H1 (cell line): ENCODE results near the gene RAPH1. TPM values are rescaled to one million over a fixed set of nuclear protein-coding genes. Genes with fewer than 3 reads are reported as not detected.

Experiments used
- CTCF ChIA-PET: fragments of 300-600 bp; sonication (Branson Sonifier 250); formaldehyde crosslinking; loops from one replicate; lab custom pipeline; 2021; ENCODE audit not compliant: partially characterized antibody; lab: Charles Lee
- POLR2A ChIA-PET: fragments of 300-600 bp; sonication (Branson Sonifier 250); formaldehyde crosslinking; loops from one replicate; lab custom pipeline; 2021; ENCODE audit warnings: inconsistent platforms; ENCODE audit not compliant: partially characterized antibody; lab: Charles Lee
- DNase-seq, 2 experiments: peaks; one replicate each; pipeline versions ENCODE4 v3.0.0 to v3.0.0-alpha.2; 2010 to 2022; ENCODE audit warnings: low spot score in 2 of 2, low read depth in 1 of 2, mixed read lengths in 1 of 2
- FAIRE-seq: peaks from 2 replicates; lab custom pipeline; 2011; peaks lifted over from hg19 to GRCh38; lab: Jason Lieb, UNC
- H2AFZ ChIP-seq: 2 replicates; pipeline ENCODE4 v1.8.1; 2012; ENCODE audit warnings: low read length, inconsistent platforms
- H2AK5ac ChIP-seq: 2 replicates; pipeline ENCODE4 v1.6.1; 2013; ENCODE audit warnings: low read depth, low read length
- H2BK120ac ChIP-seq: replicated peaks from 2 replicates; pipeline ENCODE3; 2013; ENCODE audit warnings: low read depth, low read length, inconsistent platforms
- H2BK12ac ChIP-seq: 2 replicates; pipeline ENCODE4 v1.6.1; 2013; ENCODE audit warnings: low read depth, low read length
- H2BK15ac ChIP-seq: 2 replicates; pipeline ENCODE4 v1.6.1; 2013; ENCODE audit warnings: low read length
- H2BK20ac ChIP-seq: 2 replicates; pipeline ENCODE4 v1.6.1; 2013; ENCODE audit warnings: low read length
- H2BK5ac ChIP-seq: 2 replicates; pipeline ENCODE4 v1.6.1; 2013; ENCODE audit warnings: low read depth, low read length
- H3K14ac ChIP-seq: 2 replicates; pipeline ENCODE4 v1.6.1; 2013; ENCODE audit warnings: inconsistent platforms; ENCODE audit not compliant: insufficient read length
- H3K18ac ChIP-seq: 2 replicates; pipeline ENCODE4 v1.6.1; 2013; ENCODE audit warnings: low read length; ENCODE audit errors: extremely low read depth
- H3K23ac ChIP-seq: 2 replicates; pipeline ENCODE4 v1.6.1; 2013; ENCODE audit warnings: inconsistent platforms; ENCODE audit not compliant: insufficient read length
- H3K23me2 ChIP-seq: 2 replicates; pipeline ENCODE4 v1.6.1; 2013; ENCODE audit warnings: low read depth, low read length
- H3K27ac ChIP-seq: 2 replicates; pipeline ENCODE4 v1.6.1; 2011; ENCODE audit warnings: low read depth, low read length, inconsistent platforms
- H3K27me3 ChIP-seq, 4 experiments: replicated peaks in 1 of 4; 1 replicate in 1 of 4; 2 replicates in 3 of 4; pipeline versions ENCODE4 v1.6.1 to v1.8.1; 2011 to 2013; ENCODE audit warnings: low read length in 3 of 4, mild to moderate bottlenecking in 3 of 4, inconsistent platforms in 2 of 4, mixed read lengths in 2 of 4, moderate library complexity in 1 of 4; ENCODE audit not compliant: control insufficient read depth in 3 of 4, insufficient read depth in 3 of 4; ENCODE audit errors: extremely low read depth in 1 of 4
- H3K36me3 ChIP-seq, 4 experiments: 2 replicates each; pipeline versions ENCODE4 v1.6.1 to v1.8.1; 2011 to 2013; ENCODE audit warnings: mild to moderate bottlenecking in 4 of 4, low read length in 3 of 4, moderate library complexity in 2 of 4, control low read depth in 1 of 4, inconsistent platforms in 1 of 4; ENCODE audit not compliant: insufficient read depth in 4 of 4, control insufficient read depth in 2 of 4
- H3K4ac ChIP-seq: replicated peaks from 2 replicates; pipeline ENCODE3; 2013; ENCODE audit warnings: low read length, low read depth, mixed read lengths, inconsistent platforms; ENCODE audit not compliant: insufficient read length
- H3K4me1 ChIP-seq, 4 experiments: replicated peaks in 1 of 4; 1 replicate in 1 of 4; 2 replicates in 3 of 4; pipeline versions ENCODE4 v1.6.1 to v1.8.1; 2011 to 2013; ENCODE audit warnings: low read length in 3 of 4, inconsistent platforms in 2 of 4, mixed read lengths in 1 of 4; ENCODE audit not compliant: insufficient read depth in 4 of 4, control insufficient read depth in 3 of 4
- H3K4me2 ChIP-seq, 2 experiments: 2 replicates each; pipeline versions ENCODE4 v1.6.1 to v1.8.1; 2011 to 2013; ENCODE audit warnings: low read depth in 2 of 2, low read length in 2 of 2, control low read depth in 1 of 2, inconsistent platforms in 1 of 2, mild to moderate bottlenecking in 1 of 2; ENCODE audit not compliant: insufficient read depth in 1 of 2
- H3K4me3 ChIP-seq, 4 experiments: fragments of 200-600, 300-600 bp in 1 of 4; sonication (generic), shearing (Covaris generic), sonication (Bioruptor Twin) in 1 of 4; 2 replicates each; pipeline versions ENCODE4 v1.5.1 to v1.8.1; 2011 to 2016; ENCODE audit warnings: low read length in 4 of 4, low read depth in 3 of 4, control low read depth in 2 of 4, inconsistent platforms in 2 of 4, mild to moderate bottlenecking in 2 of 4, mixed read lengths in 1 of 4, moderate library complexity in 1 of 4; ENCODE audit not compliant: insufficient read depth in 2 of 4; ENCODE audit errors: extremely low read depth in 1 of 4
- H3K56ac ChIP-seq: replicated peaks from 2 replicates; pipeline ENCODE3; 2013; ENCODE audit warnings: low read depth, mild to moderate bottlenecking, mixed read lengths, low read length, inconsistent platforms; ENCODE audit not compliant: insufficient read length
- H3K79me1 ChIP-seq: 2 replicates; pipeline ENCODE4 v1.6.1; 2013; ENCODE audit warnings: low read depth, low read length, control low read depth
- H3K79me2 ChIP-seq, 2 experiments: 2 replicates each; pipeline versions ENCODE4 v1.6.1 to v1.8.1; 2012 to 2013; ENCODE audit warnings: low read length in 2 of 2, mild to moderate bottlenecking in 2 of 2, inconsistent platforms in 1 of 2; ENCODE audit not compliant: insufficient read depth in 2 of 2, control insufficient read depth in 1 of 2
- H3K9ac ChIP-seq, 4 experiments: replicated peaks in 1 of 4; 1 replicate in 1 of 4; 2 replicates in 3 of 4; pipeline versions ENCODE4 v1.6.1 to v1.8.1; 2011 to 2013; ENCODE audit warnings: low read depth in 3 of 4, low read length in 3 of 4, control low read depth in 2 of 4, mild to moderate bottlenecking in 2 of 4, moderate library complexity in 2 of 4, inconsistent platforms in 1 of 4; ENCODE audit errors: extremely low read depth in 1 of 4
- H3K9me3 ChIP-seq, 2 experiments: 2 replicates each; pipeline versions ENCODE4 v1.6.1 to v1.8.1; 2012 to 2013; ENCODE audit warnings: mild to moderate bottlenecking in 2 of 2, moderate library complexity in 2 of 2, control low read depth in 1 of 2, inconsistent platforms in 1 of 2, low read depth in 1 of 2, low read length in 1 of 2, mixed read lengths in 1 of 2; ENCODE audit not compliant: insufficient read depth in 2 of 2
- H4K20me1 ChIP-seq, 2 experiments: replicated peaks in 1 of 2; 2 replicates each; pipeline versions ENCODE3 to v1.8.1; 2011 to 2013; ENCODE audit warnings: inconsistent platforms in 2 of 2, low read length in 2 of 2, mild to moderate bottlenecking in 1 of 2; ENCODE audit not compliant: insufficient read depth in 2 of 2, control insufficient read depth in 1 of 2
- H4K5ac ChIP-seq: 2 replicates; pipeline ENCODE4 v1.6.1; 2013; ENCODE audit warnings: low read length, low read depth, mixed read lengths, inconsistent platforms; ENCODE audit not compliant: insufficient read length
- H4K8ac ChIP-seq: 2 replicates; pipeline ENCODE4 v1.8.0; 2013; ENCODE audit warnings: mild to moderate bottlenecking, moderate library complexity, low read length, inconsistent platforms; ENCODE audit not compliant: insufficient read depth; ENCODE audit errors: extremely low read depth
- H4K91ac ChIP-seq: replicated peaks from 2 replicates; pipeline ENCODE3; 2013; ENCODE audit warnings: low read length, mixed read lengths, inconsistent platforms; ENCODE audit not compliant: insufficient read length
- ASH2L ChIP-seq: fragments of 200-600, 300-600 bp; sonication (generic); IDR thresholded peaks from one replicate; pipeline ENCODE4 v1.7.1; 2017; ENCODE audit warnings: low read length
- CBX5 ChIP-seq: fragments of 300-800, 300-1000 bp; sonication (generic); IDR thresholded peaks from 2 replicates; pipeline ENCODE4 v1.7.1; 2016; ENCODE audit warnings: antibody characterized with exemption, low read length, low read depth
- CHD1 ChIP-seq: IDR thresholded peaks from 2 replicates; pipeline ENCODE4 v1.6.1; 2012; ENCODE audit warnings: low read depth, low read length, improper control_type of control experiment
- CREB1 ChIP-seq: IDR thresholded peaks from 2 replicates; pipeline ENCODE4 v1.6.1; 2012; ENCODE audit warnings: inconsistent platforms
- CTCF ChIP-seq, 3 experiments: IDR thresholded peaks; 1 replicate in 2 of 3; 2 replicates in 1 of 3; pipeline versions ENCODE4 v1.5.1 to v1.6.1; 2011; ENCODE audit warnings: low read length in 3 of 3, mild to moderate bottlenecking in 3 of 3, inconsistent platforms in 2 of 3, low read depth in 1 of 3, moderate library complexity in 1 of 3; ENCODE audit not compliant: insufficient read depth in 1 of 3; ENCODE audit errors: control extremely low read depth in 1 of 3
- PHF8 ChIP-seq: fragments of 200-600 bp; sonication (generic); conservative IDR thresholded peaks from 2 replicates; pipeline ENCODE4 v1.7.1; 2012; ENCODE audit warnings: low read depth, mild to moderate bottlenecking, inconsistent platforms, low read length, moderate library complexity
- RFX5 ChIP-seq: IDR thresholded peaks from 2 replicates; pipeline ENCODE4 v1.6.1; 2011; ENCODE audit warnings: low read depth, low read length, improper control_type of control experiment, borderline replicate concordance
- SRF ChIP-seq: IDR thresholded peaks from 2 replicates; pipeline ENCODE4 v1.6.1; 2011; ENCODE audit warnings: mild to moderate bottlenecking, low read depth, low read length, moderate library complexity
- SUZ12 ChIP-seq: fragments of 200-600 bp; sonication (generic); IDR thresholded peaks from 2 replicates; pipeline ENCODE4 v1.6.1; 2012; ENCODE audit warnings: mild to moderate bottlenecking, inconsistent platforms, low read length, moderate library complexity, mixed read lengths
- YY1 ChIP-seq: IDR thresholded peaks from 2 replicates; pipeline ENCODE4 v1.6.1; 2011; ENCODE audit warnings: low read depth, mild to moderate bottlenecking, low read length
- WGBS, 2 experiments: shearing (Covaris generic) in 1 of 2; methylation state at CpG; one replicate each; pipeline versions ENCODE4 v1.1.6 to v1.1.7; 2013 to 2015; ENCODE audit warnings: low lambda C conversion rate in 2 of 2, mixed read lengths in 2 of 2, inconsistent platforms in 1 of 2, low coverage in 1 of 2, missing lambda C conversion rate in 1 of 2; ENCODE audit not compliant: insufficient replicate concordance in 2 of 2, insufficient coverage in 1 of 2, insufficient read length in 1 of 2; ENCODE audit errors: extremely low coverage in 1 of 2, missing lambda C conversion rate in 1 of 2; 5-methylcytosine and 5-hydroxymethylcytosine counted together
- polyA plus RNA-seq, 7 experiments: library from polyadenylated mRNA; depleted of rRNA in 3 of 7; stranded (reverse) in 5 of 7; unstranded in 2 of 7; fragments of >200 nt in 5 of 7; fragments of 200-250 nt in 2 of 7; gene quantifications; 1 replicate in 5 of 7; 2 replicates in 1 of 7; 4 replicates in 1 of 7; pipeline versions ENCODE4 v1.2.1 to v1.2.3, GENCODE V29; 2011 to 2013; ENCODE audit warnings: missing spikeins in 2 of 7, mixed read lengths in 2 of 7
- total RNA-seq: library from RNA; stranded (reverse); fragmentation: NEBNext Ultra II Directional; extraction: Animal tissue kit (Norgen Biotek cat#: 25700); gene quantifications from 2 replicates; pipeline ENCODE4 v1.2.1, GENCODE V29; 2021

Gene RAPH1
- total and polyA plus RNA-seq, 2 of the 8 experiments (the other 6 are each of a cell fraction or from before 2014, with no cell fraction given), result 3.8 to 27.4 TPM

- H3K23me2 ChIP-seq, result no peaks in the 10 kb centered on the region
- no peak overlapping the region for H3K18ac ChIP-seq
- POLR2A ChIA-PET, result no interaction called here
- no peak overlapping the region for H2BK5ac ChIP-seq
- H3K14ac ChIP-seq, result no peak overlapping the region
- no peaks in the 10 kb centered on the region for H3K27me3 ChIP-seq
- H4K91ac ChIP-seq, result no peak overlapping the region
- no peaks in the 10 kb centered on the region for H3K9me3 ChIP-seq
- H3K4me1 ChIP-seq, result no peaks in the 10 kb centered on the region; a peak in 1 of 7 replicates
- no peak overlapping the region for H3K27ac ChIP-seq
- peaks cover 0 to 8% of the 10 kb centered on the region in 2 experiments for H4K20me1 ChIP-seq
- no CpG with 5 or more reads among the region's 4 CpGs for WGBS, 2 experiments
- TF ChIP-seq CREB1 (no peak), PHF8 (no peak), CTCF (IDR thresholded peaks at IDR 0.05; ENCODE audit: control extremely low read depth in 1 of 3, insufficient read depth in 1 of 3, low read depth in 1 of 3, low read length in 3 of 3) (no peak), CHD1 (no peak), YY1 (no peak), CBX5 (no peak), SRF (no peak), SUZ12 (no peak), ASH2L (no peak), RFX5 (no peak)
- DNase-seq (no peak), FAIRE-seq (no peak)
- H3K23ac ChIP-seq, result no peak overlapping the region
- no peaks in the 10 kb centered on the region for H3K79me1 ChIP-seq
- H3K9ac ChIP-seq, result no peak overlapping the region
- H2BK15ac ChIP-seq, result no peak overlapping the region
- no peak overlapping the region for H2BK120ac ChIP-seq
- H3K56ac ChIP-seq, result no peak overlapping the region
- no peaks in the 10 kb centered on the region for H3K79me2 ChIP-seq
- H3K4me2 ChIP-seq, result no peak overlapping the region
- no peak overlapping the region for H3K4ac ChIP-seq
- H4K5ac ChIP-seq, result no peak overlapping the region
- peaks cover 0 to 27% (median 10%) of the 10 kb centered on the region in 4 experiments; a peak in 5 of 8 replicates for H3K36me3 ChIP-seq
- no peak overlapping the region for H2AFZ ChIP-seq
- H2BK12ac ChIP-seq, result no peak overlapping the region
- H2AK5ac ChIP-seq, result no peak overlapping the region
- no peak overlapping the region for H4K8ac ChIP-seq
- H2BK20ac ChIP-seq, result no peak overlapping the region
- H3K4me3 ChIP-seq, result no peak overlapping the region
- CTCF ChIA-PET, result interaction anchor here (0.7 to 1.1 kb wide), 4 partner anchors 12 to 873 kb away, joined by 3 read pairs; no protein-coding TSS in a partner anchor
These were observed 94.4 kb downstream of the RAPH1 start for GRCh38 chr2:203440671-203441070.
